Astrocyte of the cerebellum (primary cell): ENCODE measurements around the gene FBXL4.

Source experiments
- DNase-seq: peaks from one replicate; pipeline ENCODE4 v3.0.0-alpha.2; 2011; ENCODE audit warnings: low read depth
- H3K4me3 ChIP-seq: 2 replicates; pipeline ENCODE4 v1.5.1; 2011; ENCODE audit warnings: mild to moderate bottlenecking, low read depth, low read length, moderate library complexity
- in situ Hi-C: cut with HindIII; loops from 2 replicates; pipeline ENCODE4 v1.10.0; 2017; ENCODE audit warnings: low sequenced_read_pairs
- TF ChIP-seq, protein P1 (sequence below): IDR thresholded peaks from 2 replicates; pipeline ENCODE4 v1.5.1; 2012; ENCODE audit warnings: low read length, low read depth, moderate library complexity, mild to moderate bottlenecking; ENCODE audit errors: missing control alignments

The FBXL4 gene

DNA sequence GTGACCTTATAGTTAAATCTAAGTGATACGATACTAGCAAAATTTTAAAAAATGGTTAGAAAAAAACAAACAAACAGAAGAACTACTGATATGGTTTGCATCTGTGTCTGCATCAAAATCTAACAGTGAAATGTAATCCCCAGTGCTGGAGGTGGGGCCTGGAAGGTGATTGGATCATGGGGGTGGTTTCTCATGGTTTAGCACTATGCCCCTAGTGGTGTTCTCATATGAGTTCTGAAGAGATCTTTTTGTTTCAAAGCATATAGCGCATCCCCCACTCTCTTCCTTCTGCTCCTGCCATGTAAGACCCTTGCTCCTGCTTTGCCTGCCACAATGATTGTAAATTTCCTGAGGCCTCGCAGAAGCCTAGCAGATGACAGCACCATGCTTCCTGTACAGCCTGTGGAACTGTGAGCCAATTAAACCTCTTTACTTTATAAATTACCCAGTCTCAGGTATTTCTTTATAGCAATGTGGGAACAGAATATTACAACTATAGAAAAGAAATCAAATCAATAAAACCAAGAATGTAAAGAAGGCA is 5.4 kb downstream of the FBXL4 start:
- TF ChIP-seq, protein P1, sequence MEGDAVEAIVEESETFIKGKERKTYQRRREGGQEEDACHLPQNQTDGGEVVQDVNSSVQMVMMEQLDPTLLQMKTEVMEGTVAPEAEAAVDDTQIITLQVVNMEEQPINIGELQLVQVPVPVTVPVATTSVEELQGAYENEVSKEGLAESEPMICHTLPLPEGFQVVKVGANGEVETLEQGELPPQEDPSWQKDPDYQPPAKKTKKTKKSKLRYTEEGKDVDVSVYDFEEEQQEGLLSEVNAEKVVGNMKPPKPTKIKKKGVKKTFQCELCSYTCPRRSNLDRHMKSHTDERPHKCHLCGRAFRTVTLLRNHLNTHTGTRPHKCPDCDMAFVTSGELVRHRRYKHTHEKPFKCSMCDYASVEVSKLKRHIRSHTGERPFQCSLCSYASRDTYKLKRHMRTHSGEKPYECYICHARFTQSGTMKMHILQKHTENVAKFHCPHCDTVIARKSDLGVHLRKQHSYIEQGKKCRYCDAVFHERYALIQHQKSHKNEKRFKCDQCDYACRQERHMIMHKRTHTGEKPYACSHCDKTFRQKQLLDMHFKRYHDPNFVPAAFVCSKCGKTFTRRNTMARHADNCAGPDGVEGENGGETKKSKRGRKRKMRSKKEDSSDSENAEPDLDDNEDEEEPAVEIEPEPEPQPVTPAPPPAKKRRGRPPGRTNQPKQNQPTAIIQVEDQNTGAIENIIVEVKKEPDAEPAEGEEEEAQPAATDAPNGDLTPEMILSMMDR = no peak
- no peak overlapping the region for H3K4me3 ChIP-seq
- no peak for DNase-seq
- in situ Hi-C loops = no loop called here

GRCh38 chr6:98941319-98941718 is 6.4 kb downstream of the FBXL4 start:
- in situ Hi-C loops = no loop called here
- TF ChIP-seq, protein P1 = no peak
- no peak overlapping the region for H3K4me3 ChIP-seq
- no peak for DNase-seq

GRCh38 chr6:98937351-98937750 is 10.4 kb downstream of the FBXL4 start:
- DNase-seq = no peak
- in situ Hi-C loops = no loop called here
- TF ChIP-seq, protein P1 = no peak
- no peak overlapping the region for H3K4me3 ChIP-seq

GRCh38 chr6:98932381-98932780 is 15.4 kb downstream of the FBXL4 start:
- in situ Hi-C loops = no loop called here
- no peak for DNase-seq
- TF ChIP-seq, protein P1 = no peak
- H3K4me3 ChIP-seq = no peak overlapping the region

GRCh38 chr6:98931696-98932095 is 16.1 kb downstream of the FBXL4 start:
- TF ChIP-seq, protein P1 = no peak
- H3K4me3 ChIP-seq = no peak overlapping the region
- no peak for DNase-seq
- in situ Hi-C loops = no loop called here

GRCh38 chr6:98929498-98930060 is 18.2 kb downstream of the FBXL4 start:
- in situ Hi-C loops = no loop called here

More at GRCh38 chr6:98929498-98930060, 18.2 kb downstream of the FBXL4 start:
- TF ChIP-seq, protein P1 = no peak
- no peak overlapping the region for H3K4me3 ChIP-seq
- DNase-seq = no peak
